ENCODE measurements around the gene TPPP2.

DNA sequence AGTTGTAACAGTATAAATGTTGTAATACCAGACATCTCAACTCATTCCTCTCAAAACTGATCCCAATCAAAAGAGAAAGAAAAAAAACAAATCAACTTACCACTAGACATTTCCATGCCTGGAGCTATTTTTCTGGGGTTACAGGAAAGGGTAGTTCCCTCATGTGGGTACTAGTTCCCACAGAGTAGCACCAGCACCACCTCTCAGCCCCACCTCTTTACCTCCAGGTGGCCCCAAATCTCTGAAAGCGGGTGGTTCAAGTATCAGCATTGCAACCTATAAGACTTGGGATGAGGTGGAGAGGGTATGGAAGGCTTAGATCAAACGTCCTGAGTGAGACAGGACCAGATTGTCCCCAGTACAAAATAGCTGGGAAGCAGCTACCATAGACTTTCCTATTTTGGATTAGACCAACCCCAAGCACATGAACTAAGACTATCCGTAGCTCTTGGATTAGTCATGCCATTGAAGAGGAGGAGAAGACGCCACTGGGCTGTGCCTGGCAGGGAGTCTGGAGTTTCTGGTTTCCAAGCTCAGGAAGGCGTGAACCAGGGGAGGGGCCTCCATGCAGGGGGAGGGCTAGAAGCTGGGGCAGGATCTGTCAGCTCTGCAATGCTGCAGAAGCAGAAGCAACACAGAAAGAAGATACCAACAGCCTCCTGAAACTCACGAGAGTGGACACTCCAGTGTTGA is 31.2 kb upstream of the TPPP2 start, which contains the start of gene SLC39A2:
- TF ChIP-seq, protein P1, sequence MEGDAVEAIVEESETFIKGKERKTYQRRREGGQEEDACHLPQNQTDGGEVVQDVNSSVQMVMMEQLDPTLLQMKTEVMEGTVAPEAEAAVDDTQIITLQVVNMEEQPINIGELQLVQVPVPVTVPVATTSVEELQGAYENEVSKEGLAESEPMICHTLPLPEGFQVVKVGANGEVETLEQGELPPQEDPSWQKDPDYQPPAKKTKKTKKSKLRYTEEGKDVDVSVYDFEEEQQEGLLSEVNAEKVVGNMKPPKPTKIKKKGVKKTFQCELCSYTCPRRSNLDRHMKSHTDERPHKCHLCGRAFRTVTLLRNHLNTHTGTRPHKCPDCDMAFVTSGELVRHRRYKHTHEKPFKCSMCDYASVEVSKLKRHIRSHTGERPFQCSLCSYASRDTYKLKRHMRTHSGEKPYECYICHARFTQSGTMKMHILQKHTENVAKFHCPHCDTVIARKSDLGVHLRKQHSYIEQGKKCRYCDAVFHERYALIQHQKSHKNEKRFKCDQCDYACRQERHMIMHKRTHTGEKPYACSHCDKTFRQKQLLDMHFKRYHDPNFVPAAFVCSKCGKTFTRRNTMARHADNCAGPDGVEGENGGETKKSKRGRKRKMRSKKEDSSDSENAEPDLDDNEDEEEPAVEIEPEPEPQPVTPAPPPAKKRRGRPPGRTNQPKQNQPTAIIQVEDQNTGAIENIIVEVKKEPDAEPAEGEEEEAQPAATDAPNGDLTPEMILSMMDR (IDR thresholded peaks at IDR 0.05): no peak
- TF ChIP-seq POLR2A (IDR thresholded peaks at IDR 0.05): no peak
